A172 (cell line): Measurements from ENCODE around the gene ANKRD62. TPM values are rescaled to one million over a fixed set of nuclear protein-coding genes. Genes with fewer than 3 reads are reported as not detected.
"Not testable (repeated sequence)": the region's sequence is repeated elsewhere in the genome, so short reads cannot be mapped to it uniquely, and the experiment has no call there.

Source experiments
- DNase-seq: peaks from one replicate; pipeline ENCODE4 v3.0.0-alpha.2; 2015; ENCODE audit warnings: low spot score
- total RNA-seq: library from RNA; depleted of rRNA; stranded (reverse); fragments of >200 nt; shearing (Covaris generic); gene quantifications from 2 replicates; pipeline ENCODE4 v1.2.3, GENCODE V29; 2014

The ANKRD62 gene
- total RNA-seq, 1 experiment from 2014 or later, result not detected

DNA sequence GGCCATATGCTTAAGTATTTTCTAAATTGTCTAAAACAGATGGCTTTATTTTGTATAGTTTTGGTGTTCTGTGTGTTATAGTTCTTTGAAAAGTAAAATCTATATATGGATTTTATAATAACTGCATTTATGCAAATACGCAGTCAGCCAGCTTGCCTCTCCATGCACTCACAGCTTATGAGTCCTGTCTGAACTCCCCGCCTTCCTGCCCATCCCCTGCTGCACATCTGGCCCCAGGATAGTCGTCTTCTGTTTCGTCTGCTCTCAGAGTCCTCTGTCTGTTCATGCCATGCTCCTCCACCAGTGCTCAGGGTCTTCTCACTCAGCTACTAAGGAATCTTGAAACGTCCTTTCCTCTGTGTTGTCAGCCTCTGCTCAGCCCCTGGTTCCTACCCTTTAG lies 28.2 kb upstream of the ANKRD62 start:
- DNase-seq, result no peak

DNA sequence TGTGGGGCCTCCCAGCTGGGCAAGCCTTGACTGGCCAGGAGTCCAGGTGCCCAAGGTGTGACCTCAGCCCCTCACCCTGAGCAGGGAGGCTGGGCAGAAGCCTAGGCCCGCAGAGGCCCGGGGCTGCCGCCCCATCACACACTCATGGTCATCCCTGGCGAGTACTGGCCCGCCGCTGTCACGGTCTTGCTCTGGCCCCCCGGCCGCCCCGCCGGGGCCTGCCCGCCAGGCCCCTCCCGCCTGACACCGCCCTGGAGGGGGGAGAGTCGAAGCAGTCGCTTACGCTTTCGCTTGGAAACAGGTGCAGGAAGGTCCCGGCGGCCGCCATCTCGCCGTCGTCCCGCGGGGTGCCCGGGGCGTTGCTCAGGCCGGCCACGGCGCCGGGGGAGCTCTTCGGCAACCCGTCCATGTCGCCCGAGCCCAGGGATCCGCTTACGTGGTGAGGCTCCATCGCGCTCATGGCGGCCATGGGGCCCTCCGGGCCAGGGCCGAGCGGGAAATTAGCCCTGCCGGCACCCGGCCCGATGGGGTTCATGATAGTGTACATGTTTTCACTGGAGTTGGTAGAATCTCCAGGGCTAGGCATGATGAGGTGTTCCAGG lies 26.6 kb upstream of the ANKRD62 start:
- no peak for DNase-seq

GRCh38 chr18:12067671-12068070 lies 26.0 kb upstream of the ANKRD62 start:
- no peak for DNase-seq

- not testable (repeated sequence) for DNase-seq
Observed at GRCh38 chr18:12068316-12068949, 25.2 kb upstream of the ANKRD62 start.

- no peak for DNase-seq
Observed at GRCh38 chr18:12068950-12069320, 24.7 kb upstream of the ANKRD62 start.

- not testable (repeated sequence) for DNase-seq
Observed at GRCh38 chr18:12071066-12071465, 22.6 kb upstream of the ANKRD62 start.

DNA sequence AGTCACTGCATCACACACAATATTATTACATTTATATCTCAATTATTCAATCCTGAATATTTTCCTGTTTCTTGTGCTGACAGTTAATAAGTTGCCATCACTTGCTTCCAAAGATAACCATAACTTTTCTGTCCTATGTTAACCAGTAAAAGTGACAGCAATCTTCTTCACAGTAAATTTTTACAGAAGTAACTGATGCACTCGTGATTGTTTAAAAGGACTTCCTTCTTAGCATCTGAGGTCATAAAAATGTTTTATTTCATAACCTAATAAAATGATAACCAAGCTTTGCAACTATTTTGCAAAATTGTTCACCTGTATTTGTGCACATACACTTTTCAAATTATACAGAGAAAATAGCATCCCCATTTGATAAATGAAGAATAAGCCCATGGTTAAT lies 20.6 kb upstream of the ANKRD62 start:
- DNase-seq, result no peak

DNA sequence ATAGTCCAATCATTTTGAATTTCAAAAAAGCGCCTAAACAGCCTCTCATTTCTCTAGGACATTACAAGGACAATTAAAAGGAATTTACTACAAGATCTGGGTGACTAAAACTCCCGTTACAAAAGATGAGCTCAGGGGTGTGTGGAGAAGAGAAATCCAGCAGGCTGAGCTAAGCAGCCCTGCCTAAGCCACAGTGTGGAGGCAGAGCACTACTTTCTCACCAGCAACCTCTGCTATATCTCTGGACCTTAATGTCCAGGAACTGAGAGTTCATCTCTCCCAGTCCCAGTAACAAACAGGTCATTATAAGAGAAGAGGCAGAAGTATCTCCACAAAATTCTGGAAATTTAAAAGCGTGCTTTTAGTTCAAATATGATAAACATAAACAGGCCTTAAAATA lies 18.9 kb upstream of the ANKRD62 start:
- DNase-seq, result no peak

GRCh38 chr18:12076424-12077140 lies 17.1 kb upstream of the ANKRD62 start:
- no peak for DNase-seq

DNA sequence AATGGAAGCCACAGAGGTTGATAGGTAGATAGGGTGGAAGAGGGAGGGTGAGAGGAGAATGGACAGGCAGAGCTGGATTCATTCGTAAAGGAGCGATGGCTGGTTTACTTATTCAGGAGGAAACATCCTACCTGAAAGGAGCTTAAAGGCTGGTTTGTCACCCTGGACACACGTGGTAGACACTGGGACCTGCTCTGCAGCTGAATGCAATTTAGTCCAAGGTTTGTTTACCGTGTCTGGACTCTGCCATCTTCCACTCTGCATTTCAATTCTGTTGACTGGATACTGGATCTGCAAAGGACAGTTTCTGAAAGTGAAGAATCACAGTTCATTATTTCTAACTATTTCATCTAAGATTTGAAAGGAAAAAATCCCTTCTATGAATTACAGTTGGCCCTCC lies 15.6 kb upstream of the ANKRD62 start:
- not testable (repeated sequence) for DNase-seq

DNA sequence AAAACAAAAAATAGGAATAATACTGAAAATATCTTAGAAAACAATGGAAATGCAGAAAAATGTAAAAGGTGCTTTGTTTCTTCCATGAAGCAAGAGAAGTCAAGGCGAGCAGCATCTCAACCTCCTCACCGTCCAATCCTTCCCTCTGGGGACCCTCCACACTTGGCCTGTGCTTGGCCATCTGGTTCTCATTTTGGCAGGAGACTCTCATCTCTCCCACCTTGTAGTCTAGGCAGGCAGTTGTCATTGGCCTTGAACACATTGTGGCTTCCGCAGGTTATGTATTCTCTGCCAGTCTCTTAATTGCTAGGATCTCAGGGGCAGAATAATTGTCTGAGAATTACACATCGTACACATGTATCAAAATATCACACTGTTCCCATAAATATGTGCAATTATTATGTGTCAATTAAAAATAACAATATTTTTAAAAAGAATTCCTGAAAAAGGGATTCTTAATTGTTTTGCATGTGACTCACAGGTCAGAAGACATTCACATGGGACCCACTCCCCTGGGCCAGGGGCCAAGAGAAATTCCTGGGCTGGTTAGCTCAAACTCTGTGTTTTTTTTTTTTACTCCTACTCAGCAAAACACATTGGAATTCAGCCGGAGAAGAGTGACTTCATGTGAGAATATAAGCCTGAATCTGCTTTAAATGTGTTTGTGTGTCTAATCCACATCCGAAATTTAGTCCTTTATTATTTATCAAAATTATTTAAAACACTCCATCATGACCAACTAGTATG lies 14.0 kb upstream of the ANKRD62 start:
- DNase-seq, result peak; percentile 47

GRCh38 chr18:12085136-12085535 lies 8.5 kb upstream of the ANKRD62 start:
- DNase-seq, result no peak

DNA sequence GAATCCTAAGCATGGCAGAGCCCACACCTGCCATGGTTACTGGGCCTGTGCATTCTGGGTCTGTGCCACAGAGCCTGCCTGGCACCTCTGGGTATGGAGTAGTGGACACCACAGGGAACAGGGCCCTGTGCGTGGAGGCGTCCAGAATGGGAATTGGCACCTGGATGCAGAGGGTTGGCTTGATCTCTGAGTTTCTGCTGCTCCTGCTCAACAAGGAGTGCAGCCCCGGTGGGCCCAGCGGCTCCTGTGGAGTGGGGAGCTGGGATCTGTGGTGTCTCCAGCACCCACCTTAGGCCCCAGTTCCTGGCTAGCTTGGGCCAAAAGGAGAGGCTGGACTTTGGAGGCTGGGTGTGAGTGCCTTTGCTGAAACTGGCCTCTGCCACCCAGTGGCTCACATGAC lies 7.9 kb upstream of the ANKRD62 start:
- DNase-seq, result no peak

DNA sequence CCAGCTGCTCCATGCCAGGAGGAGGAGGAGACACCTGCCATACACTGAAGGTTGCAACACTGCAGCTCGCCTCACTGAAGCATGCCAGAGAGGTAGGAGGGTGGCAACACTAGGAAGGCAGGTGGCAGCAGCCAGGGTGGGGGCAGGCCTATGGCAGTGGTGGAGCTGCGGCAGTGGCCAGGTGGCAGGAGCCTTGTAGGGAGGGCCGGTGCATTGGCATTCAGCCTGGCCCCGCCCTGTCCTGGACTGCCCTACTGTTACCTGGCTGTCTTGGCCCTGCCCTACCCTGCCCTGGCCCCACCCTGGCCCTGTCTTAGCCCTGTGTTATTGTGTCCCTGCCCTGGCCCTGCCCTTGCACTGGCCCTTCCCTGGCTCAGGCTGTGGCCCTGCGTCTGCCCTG lies 7.4 kb upstream of the ANKRD62 start:
- DNase-seq, result no peak

- DNase-seq, result no peak
Observed at GRCh38 chr18:12086677-12087470, 6.8 kb upstream of the ANKRD62 start.

DNA sequence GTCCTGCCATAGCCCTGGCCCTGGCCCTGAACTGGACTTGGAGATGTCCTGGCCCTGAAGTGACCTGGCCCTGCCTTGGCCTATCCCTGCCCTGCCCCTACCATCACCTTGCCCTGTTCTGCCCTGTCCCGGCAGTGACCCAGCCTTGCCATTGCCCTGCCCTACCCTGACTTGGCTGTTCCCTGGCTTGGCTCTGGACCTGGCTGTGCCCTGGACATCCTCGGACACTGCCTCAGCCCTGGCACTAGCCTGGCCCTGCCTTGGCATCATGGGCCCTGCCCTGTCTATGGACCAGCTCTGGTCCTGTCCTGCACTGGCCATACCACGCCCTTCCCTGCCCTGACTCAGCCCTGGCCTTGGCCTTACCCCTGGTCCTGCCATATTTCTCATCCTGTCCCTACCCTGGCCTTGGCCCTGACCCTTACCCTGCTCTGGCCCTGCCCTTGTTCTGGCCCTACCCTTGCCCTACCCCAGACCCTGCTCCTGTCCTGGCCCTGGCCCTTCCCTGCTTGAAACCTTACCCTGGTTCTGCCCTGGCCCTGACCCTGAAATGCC lies 6.1 kb upstream of the ANKRD62 start:
- no peak for DNase-seq

DNA sequence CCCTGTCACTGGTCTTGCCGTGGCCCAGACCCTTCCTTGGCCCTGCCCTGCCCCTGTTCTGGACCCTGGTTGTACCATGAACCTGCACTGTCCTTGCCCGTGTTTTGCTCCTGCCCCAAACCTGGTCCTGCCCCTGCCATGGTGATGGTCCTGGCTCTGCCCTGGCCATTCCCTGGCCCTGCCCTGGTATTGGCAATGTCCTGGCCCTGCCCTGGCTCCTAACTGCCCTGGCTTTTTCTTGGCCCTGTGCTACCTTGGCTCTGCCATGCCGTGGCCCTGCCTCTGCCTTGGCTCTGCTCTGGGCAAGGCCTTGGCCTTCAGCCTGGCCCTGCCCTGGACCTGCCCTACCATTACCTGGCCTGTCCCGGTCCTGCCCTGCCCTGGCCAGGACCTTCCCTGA lies 5.5 kb upstream of the ANKRD62 start:
- DNase-seq, result no peak

GRCh38 chr18:12088731-12089375 lies 4.8 kb upstream of the ANKRD62 start:
- DNase-seq, result no peak

DNA sequence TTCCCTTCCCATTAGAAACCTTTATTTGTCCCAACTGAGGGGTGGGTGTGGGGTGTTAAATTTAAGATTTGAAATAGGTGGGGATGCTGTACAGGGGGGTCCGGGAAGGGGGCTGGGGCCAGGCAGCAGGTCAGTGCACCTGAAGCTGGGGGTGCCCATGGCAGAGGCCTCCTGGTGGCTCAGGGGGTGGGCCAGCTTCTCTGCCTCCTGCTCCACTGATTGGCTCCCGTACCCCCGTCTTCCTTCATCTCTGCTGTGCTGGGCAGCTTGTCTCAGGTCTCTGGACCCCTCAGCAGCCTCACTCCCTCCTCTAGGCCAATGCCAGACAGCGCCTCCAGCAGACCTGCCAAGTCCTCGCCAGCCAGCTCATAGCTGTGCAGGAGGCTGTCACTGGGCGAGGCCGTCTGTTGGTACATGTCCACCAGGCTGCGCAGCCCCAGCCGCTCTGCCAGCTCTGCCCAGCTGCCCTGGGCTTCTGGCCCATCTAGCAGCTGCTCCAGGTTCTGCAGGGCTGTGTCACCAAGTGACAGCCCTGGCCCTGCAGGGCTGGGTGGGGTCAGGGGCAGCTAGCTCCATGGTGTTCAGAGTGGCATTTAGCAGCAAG lies 2.0 kb upstream of the ANKRD62 start:
- no peak for DNase-seq

DNA sequence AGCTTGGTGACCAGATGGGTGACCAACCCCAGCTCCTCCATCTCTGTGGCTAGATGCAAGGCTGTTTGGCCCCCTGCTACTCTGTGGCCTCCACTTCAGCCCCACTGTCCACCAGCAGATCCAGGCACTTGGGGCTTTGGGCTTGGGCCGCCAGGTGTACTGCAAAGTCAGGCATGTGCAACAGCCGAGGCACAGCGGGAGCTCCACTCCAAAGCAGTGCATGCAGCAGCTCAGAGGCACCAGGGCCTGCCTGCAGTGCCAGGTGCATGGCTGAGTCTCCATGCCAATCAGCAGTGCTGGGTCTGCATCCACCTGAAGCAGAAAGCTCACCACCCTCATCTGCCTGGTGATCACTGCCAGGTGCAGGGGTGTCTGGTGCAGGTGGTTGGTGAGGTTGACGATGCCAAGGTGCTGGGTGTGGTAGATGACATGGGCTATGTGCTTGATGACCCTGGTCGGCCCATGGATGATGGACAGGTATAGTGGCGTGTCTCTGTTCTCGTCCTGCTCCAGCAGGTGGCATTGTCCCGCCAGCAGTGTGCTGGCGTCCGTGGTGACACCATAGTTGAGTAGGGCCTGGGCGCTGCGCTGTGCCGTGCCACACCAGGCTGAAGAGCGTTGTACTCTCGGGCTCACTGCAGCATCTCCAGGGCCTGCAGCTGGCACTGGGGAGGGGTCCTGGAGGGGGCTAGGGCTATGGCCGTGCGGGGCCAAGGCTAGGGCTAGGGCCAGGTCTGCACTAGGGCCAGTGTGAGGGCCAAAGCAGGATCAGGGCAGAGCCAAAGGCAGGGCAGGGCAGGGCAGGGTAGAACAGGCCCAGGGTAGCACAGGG lies 1.0 kb upstream of the ANKRD62 start:
- DNase-seq, result no peak
